Ovary (tissue), 9 donors: ENCODE results near the gene RPS23. TPM values are rescaled to one million over a fixed set of nuclear protein-coding genes. Genes with fewer than 3 reads are reported as not detected.

Source experiments
- DNase-seq, 5 donors: peaks; one replicate each; pipeline ENCODE4 v3.0.0-alpha.2; 2019 to 2020
- H3K27ac ChIP-seq, 2 donors: fragments of 200-600 bp; one replicate each; pipeline versions ENCODE4 v1.5.1 to v1.8.0; 2019 to 2022
- H3K27me3 ChIP-seq: fragments of 200-600 bp; one replicate; pipeline ENCODE4 v1.8.0; 2022
- H3K36me3 ChIP-seq: fragments of 200-600 bp; sonication (generic); one replicate; pipeline ENCODE4 v1.5.1; 2019
- H3K4me1 ChIP-seq: one replicate; pipeline ENCODE4 v1.8.1; 2013; ENCODE audit warnings: mild to moderate bottlenecking, moderate library complexity; ENCODE audit not compliant: insufficient read depth
- H3K4me3 ChIP-seq: fragments of 200-600 bp; sonication (generic); one replicate; pipeline ENCODE4 v1.5.1; 2017
- H3K9me3 ChIP-seq, 2 donors: fragments of 200-600 bp in 1 of 2; sonication (generic) in 1 of 2; one replicate each; pipeline versions ENCODE4 v1.5.1 to v1.8.1; 2013 to 2019; ENCODE audit warnings: mild to moderate bottlenecking in 1 of 2, moderate library complexity in 1 of 2
- EP300 ChIP-seq: sonication (generic); formaldehyde crosslinking; IDR thresholded peaks from one replicate; pipeline ENCODE4 v1.6.1; 2017; ENCODE audit warnings: antibody characterized with exemption
- POLR2A ChIP-seq: fragments of 450-650 bp; IDR thresholded peaks from one replicate; pipeline ENCODE4 v1.6.1; 2017; ENCODE audit warnings: antibody characterized with exemption, mild to moderate bottlenecking, moderate library complexity
- WGBS, 3 donors: extraction: QIAGEN DNeasy Blood & Tissue Kit in 1 of 3; methylation state at CpG; one replicate each; pipeline versions ENCODE4 v1.1.5 to v1.1.7; 2013 to 2017; 5-methylcytosine and 5-hydroxymethylcytosine counted together
- intact Hi-C, 4 donors: fragments of 100-400 bp; cut with DNase I; formaldehyde crosslinking; loops; one replicate each; pipeline versions ENCODE4 v1.11.0 to v1.15.1; 2022 to 2023
- polyA plus RNA-seq, 2 donors: library from polyadenylated mRNA; stranded (reverse); fragments of 200-250 nt in 1 of 2; fragments of 350-450 nt in 1 of 2; fragmentation: Illumina TruSeq in 1 of 2; extraction: RNeasy Lipid Tissue Mini Kit (QIAGEN cat#74804) in 1 of 2; gene quantifications; one replicate each; pipeline ENCODE4 v1.2.3, GENCODE V29; 2013 to 2014
- total RNA-seq, 7 donors: library from RNA; depleted of rRNA in 2 of 7; stranded (reverse); fragments of >200 nt in 2 of 7; fragmentation: NEBNext Ultra II Directional in 3 of 7; extraction: Animal tissue kit (Norgen Biotek cat#: 25700) in 3 of 7; gene quantifications; one replicate each; pipeline versions ENCODE4 v1.1.0 to v1.2.4, GENCODE V29; 2016 to 2023
- TF ChIP-seq, protein P1 (sequence below), 3 donors: fragments of 450-650 bp in 2 of 3; fragments of 200-600 bp in 1 of 3; IDR thresholded peaks; one replicate each; pipeline versions ENCODE4 v1.5.1 to v1.8.0; 2016 to 2022; ENCODE audit warnings: antibody characterized with exemption in 3 of 3, mild to moderate bottlenecking in 1 of 3
- donor health status: DM: no; HTN: no; CAD: no; lungs with moderate emphysema.
- donor health status: DM: no; HTN: no; CAD: no.
- donor health status: Bipolar disorder and iron deficiency.
- donor health status: DM: yes; HTN: yes; CAD: no.
- donor health status: DM: no; HTN: no; CAD: no.
- donor health status: DM: yes; HTN: yes; CAD: no.

Gene RPS23
- total and polyA plus RNA-seq, 9 donors: 3,397 to 8,268 (median 4,763) TPM

DNA sequence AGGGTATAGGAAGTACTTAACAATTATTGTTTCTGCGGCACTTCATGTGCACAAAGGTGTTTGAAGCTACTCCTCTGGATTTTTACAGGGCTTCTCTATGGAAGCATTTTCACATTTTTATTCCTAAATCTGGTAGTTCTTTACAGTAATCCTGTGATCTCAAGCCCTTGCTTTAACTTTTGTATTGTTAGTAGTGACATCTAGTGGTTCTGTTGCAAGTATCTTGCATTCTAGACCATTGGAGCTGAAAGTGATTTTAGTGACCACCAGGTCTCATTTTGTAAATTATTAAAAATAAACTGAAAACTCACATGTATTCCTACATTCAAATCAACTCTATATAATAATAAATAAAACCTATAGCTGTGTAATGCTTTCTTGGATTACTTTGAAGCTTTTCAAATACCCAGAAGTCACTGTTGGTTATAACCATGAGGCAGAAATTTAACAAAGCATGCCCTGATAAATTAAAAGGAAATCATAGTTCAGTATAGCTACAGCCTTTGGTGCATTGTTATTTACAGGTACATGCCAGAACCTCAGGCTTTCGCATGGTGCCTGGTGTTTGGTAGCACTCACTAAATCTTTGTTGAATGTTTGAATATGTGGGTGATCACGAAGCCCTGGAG is 18.9 kb downstream of the RPS23 start:
- Histone ChIP-seq H3K4me3 (no peak overlapping the region), H3K4me1 (no peaks in the 10 kb centered on the region), H3K27ac (no peak overlapping the region), H3K36me3 (no peaks in the 10 kb centered on the region), H3K27me3 (no peaks in the 10 kb centered on the region), H3K9me3 (no peaks in the 10 kb centered on the region)
- TF ChIP-seq POLR2A (no peak), EP300 (no peak)
- TF ChIP-seq, protein P1, sequence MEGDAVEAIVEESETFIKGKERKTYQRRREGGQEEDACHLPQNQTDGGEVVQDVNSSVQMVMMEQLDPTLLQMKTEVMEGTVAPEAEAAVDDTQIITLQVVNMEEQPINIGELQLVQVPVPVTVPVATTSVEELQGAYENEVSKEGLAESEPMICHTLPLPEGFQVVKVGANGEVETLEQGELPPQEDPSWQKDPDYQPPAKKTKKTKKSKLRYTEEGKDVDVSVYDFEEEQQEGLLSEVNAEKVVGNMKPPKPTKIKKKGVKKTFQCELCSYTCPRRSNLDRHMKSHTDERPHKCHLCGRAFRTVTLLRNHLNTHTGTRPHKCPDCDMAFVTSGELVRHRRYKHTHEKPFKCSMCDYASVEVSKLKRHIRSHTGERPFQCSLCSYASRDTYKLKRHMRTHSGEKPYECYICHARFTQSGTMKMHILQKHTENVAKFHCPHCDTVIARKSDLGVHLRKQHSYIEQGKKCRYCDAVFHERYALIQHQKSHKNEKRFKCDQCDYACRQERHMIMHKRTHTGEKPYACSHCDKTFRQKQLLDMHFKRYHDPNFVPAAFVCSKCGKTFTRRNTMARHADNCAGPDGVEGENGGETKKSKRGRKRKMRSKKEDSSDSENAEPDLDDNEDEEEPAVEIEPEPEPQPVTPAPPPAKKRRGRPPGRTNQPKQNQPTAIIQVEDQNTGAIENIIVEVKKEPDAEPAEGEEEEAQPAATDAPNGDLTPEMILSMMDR (IDR thresholded peaks at IDR 0.05): no peak
- intact Hi-C loops: no loop called here
- WGBS, 3 donors: 63 to 73% (median 66%) methylated on average over 3 of the region's 3 CpGs
- DNase-seq: no peak

DNA sequence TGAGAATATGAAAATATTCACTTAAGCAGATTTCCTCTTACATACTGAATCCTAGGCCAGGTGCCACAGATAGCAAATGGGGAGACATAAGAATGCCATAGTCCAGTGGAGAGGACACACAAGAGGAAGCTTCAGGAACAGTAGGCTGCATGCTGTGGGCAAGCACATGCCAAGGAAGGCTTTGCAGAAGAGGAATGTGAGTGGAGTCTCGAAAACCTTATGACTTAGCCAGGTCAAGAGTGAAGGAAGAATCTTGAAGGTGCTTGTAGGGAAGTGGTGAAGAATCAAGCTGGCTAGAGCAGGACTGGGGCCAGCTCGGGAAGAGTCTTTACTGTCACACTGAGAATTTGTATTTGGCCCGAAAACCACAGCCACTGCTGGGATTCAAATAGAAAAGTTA is 20.4 kb downstream of the RPS23 start:
- Histone ChIP-seq H3K4me1 (no peaks in the 10 kb centered on the region), H3K27me3 (no peaks in the 10 kb centered on the region), H3K9me3 (no peaks in the 10 kb centered on the region), H3K4me3 (no peak overlapping the region), H3K27ac (no peak overlapping the region), H3K36me3 (no peaks in the 10 kb centered on the region)
- 87 to 94% (median 92%) methylated on average over 3 of the region's 3 CpGs for WGBS, 3 donors
- intact Hi-C loops: no loop called here
- DNase-seq: no peak
- TF ChIP-seq EP300 (no peak), POLR2A (no peak)
- TF ChIP-seq, protein P1 (IDR thresholded peaks at IDR 0.05): no peak

DNA sequence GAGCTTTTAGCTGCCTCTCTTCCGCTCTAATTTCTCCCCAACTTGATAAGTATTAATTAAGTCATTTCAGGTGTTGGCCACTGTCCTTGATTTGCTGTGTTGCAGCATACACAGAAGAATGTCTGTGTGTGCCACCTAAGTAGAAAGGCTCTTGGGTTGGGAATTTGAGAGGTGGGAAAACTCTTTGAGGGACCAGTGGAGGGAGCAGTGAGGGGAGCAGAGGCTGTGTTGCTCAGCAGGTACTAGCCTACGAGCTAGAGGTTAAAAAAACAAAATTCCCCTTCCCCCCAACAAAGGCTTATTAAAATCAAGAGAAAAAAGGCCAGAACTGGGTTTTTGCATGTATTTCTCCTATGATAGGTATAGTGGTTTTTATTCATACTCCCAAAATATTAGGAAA is 20.9 kb downstream of the RPS23 start:
- Histone ChIP-seq H3K36me3 (no peaks in the 10 kb centered on the region), H3K4me1 (no peaks in the 10 kb centered on the region), H3K27me3 (no peaks in the 10 kb centered on the region), H3K4me3 (no peak overlapping the region), H3K27ac (no peak overlapping the region), H3K9me3 (no peaks in the 10 kb centered on the region)
- no peak for DNase-seq
- WGBS, 3 donors: 93 to 97% (median 94%) methylated on average over 2 of the region's 2 CpGs
- intact Hi-C loops: no loop called here
- TF ChIP-seq, protein P1 (IDR thresholded peaks at IDR 0.05): no peak
- no peak for TF ChIP-seq POLR2A
- TF ChIP-seq EP300: no peak

DNA sequence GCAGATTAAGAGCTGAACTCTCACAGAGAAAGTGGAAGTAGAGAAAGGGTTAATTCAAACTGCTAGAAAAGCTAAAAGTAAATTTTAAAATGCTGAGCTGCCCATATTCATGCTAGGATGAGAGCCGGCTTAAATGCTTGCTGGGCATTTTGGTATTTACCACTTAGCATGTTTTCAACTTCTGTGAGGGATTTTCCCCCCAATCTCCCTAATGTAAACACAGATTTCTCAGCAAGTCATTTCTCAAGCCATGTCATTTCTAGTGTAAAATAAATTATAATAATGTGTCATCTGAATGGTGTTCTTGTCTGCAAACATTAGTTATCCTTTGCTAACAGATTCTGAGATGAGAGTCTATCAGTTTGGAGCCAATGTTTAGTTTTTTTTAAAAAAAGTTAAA is 22.3 kb downstream of the RPS23 start:
- intact Hi-C loops: no loop called here
- Histone ChIP-seq H3K4me3 (no peak overlapping the region), H3K27me3 (no peaks in the 10 kb centered on the region), H3K9me3 (no peaks in the 10 kb centered on the region), H3K36me3 (no peaks in the 10 kb centered on the region), H3K27ac (no peak overlapping the region), H3K4me1 (no peaks in the 10 kb centered on the region)
- TF ChIP-seq POLR2A (no peak), EP300 (no peak)
- TF ChIP-seq, protein P1 (IDR thresholded peaks at IDR 0.05): no peak
- WGBS, 3 donors: 11 to 57% (median 19%) methylated on average over 1 of the region's 1 CpG
- DNase-seq: no peak
